ENCODE measurements around the gene PEAR1. TPM values are rescaled to one million over a fixed set of nuclear protein-coding genes. Genes with fewer than 3 reads are reported as not detected.

PEAR1 gene
- total RNA-seq, 2 donors from 2014 or later: 2.5 to 3.5 TPM

DNA sequence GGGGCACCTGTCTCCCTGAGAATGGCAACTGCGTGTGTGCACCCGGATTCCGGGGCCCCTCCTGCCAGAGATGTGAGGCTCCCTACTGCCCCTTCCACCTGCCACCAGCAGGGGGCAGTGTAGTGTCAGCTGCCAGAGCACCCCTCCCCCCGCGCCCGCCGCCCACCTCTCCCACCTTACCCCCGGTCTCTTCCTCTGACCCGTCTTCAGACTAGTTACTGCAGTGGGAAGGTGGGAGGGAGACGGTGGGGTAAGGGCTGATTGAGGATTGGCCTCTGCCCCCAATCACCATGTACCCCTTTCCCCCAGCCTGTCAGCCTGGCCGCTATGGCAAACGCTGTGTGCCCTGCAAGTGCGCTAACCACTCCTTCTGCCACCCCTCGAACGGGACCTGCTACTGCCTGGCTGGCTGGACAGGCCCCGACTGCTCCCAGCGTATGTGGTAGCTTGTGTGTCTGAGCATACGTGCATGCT is 16.8 kb downstream of the PEAR1 start:
- TF ChIP-seq, protein P1, sequence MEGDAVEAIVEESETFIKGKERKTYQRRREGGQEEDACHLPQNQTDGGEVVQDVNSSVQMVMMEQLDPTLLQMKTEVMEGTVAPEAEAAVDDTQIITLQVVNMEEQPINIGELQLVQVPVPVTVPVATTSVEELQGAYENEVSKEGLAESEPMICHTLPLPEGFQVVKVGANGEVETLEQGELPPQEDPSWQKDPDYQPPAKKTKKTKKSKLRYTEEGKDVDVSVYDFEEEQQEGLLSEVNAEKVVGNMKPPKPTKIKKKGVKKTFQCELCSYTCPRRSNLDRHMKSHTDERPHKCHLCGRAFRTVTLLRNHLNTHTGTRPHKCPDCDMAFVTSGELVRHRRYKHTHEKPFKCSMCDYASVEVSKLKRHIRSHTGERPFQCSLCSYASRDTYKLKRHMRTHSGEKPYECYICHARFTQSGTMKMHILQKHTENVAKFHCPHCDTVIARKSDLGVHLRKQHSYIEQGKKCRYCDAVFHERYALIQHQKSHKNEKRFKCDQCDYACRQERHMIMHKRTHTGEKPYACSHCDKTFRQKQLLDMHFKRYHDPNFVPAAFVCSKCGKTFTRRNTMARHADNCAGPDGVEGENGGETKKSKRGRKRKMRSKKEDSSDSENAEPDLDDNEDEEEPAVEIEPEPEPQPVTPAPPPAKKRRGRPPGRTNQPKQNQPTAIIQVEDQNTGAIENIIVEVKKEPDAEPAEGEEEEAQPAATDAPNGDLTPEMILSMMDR (IDR thresholded peaks at IDR 0.05): peak; percentile 85
- H3K9me3 ChIP-seq: no peaks in the 10 kb centered on the region
- H3K36me3 ChIP-seq: no peaks in the 10 kb centered on the region
- intact Hi-C loops (cut with DNase I): loop anchor here (5.0 kb wide), 1 partner anchor 162 kb away; no protein-coding TSS in a partner anchor
- peaks cover 3% of the 10 kb centered on the region for H3K4me1 ChIP-seq
- no peaks in the 10 kb centered on the region for H3K27me3 ChIP-seq
- H3K9ac ChIP-seq (ENCODE audit: low read depth in 2 of 2, low read length in 2 of 2): no peak overlapping the region
- H3K4me3 ChIP-seq: no peak overlapping the region
- DNase-seq: peak; percentile 47
- no peak overlapping the region for H3K27ac ChIP-seq

DNA sequence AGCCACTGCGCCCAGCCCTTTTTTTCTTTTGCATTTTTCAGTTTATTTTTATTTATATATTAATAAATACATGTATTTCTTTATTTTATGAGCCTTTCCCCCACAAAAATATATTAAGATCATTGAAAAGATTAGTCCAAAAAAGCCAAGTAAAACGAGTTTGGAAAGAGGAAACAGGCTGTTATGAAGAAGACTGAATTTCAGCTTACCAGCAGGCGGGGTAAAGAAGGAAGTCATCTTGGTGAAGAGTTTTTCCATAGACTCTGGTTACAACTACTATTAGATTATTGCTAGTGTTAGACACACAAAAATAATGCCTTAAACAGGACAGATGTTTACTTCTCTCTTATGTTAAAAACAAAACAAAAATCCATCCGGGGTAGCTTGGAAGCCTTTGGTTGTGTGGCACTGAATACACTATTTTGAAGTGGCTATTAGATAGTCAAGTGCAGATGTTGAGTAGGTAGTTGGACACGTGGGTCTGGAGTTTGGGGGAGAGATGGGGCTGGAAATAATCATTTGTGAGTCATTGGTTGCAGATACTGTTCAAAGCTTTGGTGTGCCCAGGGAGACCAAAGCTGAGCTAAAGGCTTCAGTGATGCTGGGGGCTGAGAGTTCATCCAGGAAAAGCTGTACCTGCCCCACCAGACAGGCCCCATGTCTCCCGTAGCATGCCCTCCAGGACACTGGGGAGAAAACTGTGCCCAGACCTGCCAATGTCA is 18.2 kb downstream of the PEAR1 start:
- H3K27me3 ChIP-seq: no peaks in the 10 kb centered on the region
- no peaks in the 10 kb centered on the region for H3K9me3 ChIP-seq
- H3K4me3 ChIP-seq: no peak overlapping the region
- no peak for DNase-seq
- intact Hi-C loops (cut with DNase I): loop anchor here (5.0 kb wide), 1 partner anchor 161 kb away; no protein-coding TSS in a partner anchor
- H3K27ac ChIP-seq: no peak overlapping the region
- peaks cover 3% of the 10 kb centered on the region for H3K4me1 ChIP-seq
- TF ChIP-seq, protein P1 (IDR thresholded peaks at IDR 0.05): no peak
- H3K36me3 ChIP-seq: no peaks in the 10 kb centered on the region
- no peak overlapping the region for H3K9ac ChIP-seq (ENCODE audit: low read depth in 2 of 2, low read length in 2 of 2)

DNA sequence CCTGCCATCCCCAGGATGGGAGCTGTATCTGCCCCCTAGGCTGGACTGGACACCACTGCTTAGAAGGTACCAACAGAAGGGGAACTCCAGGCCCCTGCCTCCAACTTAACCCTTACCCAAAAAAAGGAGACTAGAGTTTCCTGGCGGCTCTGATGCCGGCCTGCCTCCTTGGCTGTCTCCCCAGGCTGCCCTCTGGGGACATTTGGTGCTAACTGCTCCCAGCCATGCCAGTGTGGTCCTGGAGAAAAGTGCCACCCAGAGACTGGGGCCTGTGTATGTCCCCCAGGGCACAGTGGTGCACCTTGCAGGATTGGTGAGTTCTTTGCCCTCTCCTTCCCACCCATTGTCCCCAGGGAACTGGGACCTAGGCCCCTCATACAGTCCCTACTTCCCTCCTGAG is 18.8 kb downstream of the PEAR1 start:
- Histone ChIP-seq H3K9me3 (no peaks in the 10 kb centered on the region), H3K4me1 (peaks cover 3% of the 10 kb centered on the region), H3K27ac (no peak overlapping the region), H3K9ac (ENCODE audit: low read depth in 2 of 2, low read length in 2 of 2) (no peak overlapping the region), H3K36me3 (no peaks in the 10 kb centered on the region), H3K4me3 (no peak overlapping the region), H3K27me3 (no peaks in the 10 kb centered on the region)
- TF ChIP-seq, protein P1 (IDR thresholded peaks at IDR 0.05): no peak
- intact Hi-C loops (cut with DNase I): loop anchor here (5.0 kb wide), 1 partner anchor 160 kb away; no protein-coding TSS in a partner anchor
- no peak for DNase-seq

DNA sequence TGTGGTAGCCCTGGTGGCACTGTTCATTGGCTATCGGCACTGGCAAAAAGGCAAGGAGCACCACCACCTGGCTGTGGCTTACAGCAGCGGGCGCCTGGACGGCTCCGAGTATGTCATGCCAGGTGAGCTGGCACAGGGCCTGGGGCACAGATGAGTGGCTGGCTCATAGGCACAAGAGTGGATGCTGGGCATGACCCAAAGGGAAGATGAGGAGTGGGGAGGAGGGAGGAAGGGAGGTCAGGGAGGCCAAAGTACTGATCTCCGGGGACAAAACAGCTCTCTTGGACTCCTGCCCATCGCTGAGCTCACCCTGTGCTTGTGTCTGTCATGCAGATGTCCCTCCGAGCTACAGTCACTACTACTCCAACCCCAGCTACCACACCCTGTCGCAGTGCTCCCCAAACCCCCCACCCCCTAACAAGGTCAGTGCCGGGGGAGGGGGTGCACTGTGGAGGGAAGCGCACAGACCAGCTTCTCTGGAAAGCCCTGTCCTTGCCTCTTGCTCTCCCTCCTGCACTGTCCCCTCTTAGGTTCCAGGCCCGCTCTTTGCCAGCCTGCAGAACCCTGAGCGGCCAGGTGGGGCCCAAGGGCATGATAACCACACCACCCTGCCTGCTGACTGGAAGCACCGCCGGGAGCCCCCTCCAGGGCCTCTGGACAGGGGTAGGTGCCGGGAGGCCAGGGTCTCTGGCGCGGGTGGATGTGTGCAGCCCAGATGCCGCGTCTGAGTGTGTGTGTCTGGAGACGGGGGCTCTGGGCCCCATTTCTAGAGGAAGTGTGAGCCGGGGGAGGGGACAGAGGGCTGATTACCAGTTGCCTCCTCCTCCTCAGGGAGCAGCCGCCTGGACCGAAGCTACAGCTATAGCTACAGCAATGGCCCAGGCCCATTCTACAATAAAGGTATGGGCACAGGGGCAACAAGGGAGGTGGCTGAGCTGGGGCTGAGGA is 19.6 kb downstream of the PEAR1 start:
- Histone ChIP-seq H3K9ac (ENCODE audit: low read depth in 2 of 2, low read length in 2 of 2) (no peak overlapping the region), H3K27ac (no peak overlapping the region), H3K4me1 (peaks cover 3% of the 10 kb centered on the region), H3K9me3 (no peaks in the 10 kb centered on the region), H3K27me3 (no peaks in the 10 kb centered on the region), H3K4me3 (no peak overlapping the region), H3K36me3 (no peaks in the 10 kb centered on the region)
- TF ChIP-seq, protein P1 (IDR thresholded peaks at IDR 0.05): no peak
- intact Hi-C loops (cut with DNase I): loop anchor here (5.0 kb wide), 1 partner anchor 159 kb away; no protein-coding TSS in a partner anchor
- DNase-seq: no peak

DNA sequence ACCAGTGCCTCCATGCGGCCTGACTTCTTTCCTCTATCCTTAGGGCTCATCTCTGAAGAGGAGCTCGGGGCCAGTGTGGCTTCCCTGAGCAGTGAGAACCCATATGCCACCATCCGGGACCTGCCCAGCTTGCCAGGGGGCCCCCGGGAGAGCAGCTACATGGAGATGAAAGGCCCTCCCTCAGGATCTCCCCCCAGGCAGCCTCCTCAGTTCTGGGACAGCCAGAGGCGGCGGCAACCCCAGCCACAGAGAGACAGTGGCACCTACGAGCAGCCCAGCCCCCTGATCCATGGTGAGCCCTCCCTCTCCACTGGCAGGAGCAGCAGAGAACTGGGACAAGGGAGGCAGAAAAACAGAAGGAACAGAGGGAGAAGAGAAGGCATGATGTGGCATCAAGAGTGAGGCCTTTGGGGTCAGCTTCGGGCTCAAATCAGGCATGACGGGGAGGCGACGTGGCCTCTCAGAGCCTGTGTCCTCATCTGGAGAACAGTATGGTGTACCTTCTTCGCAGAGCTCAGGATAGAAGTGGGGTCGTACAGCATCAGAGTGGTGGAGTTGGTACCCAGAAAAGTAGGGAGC is 20.4 kb downstream of the PEAR1 start:
- H3K4me1 ChIP-seq: peaks cover 3% of the 10 kb centered on the region
- no peak overlapping the region for H3K27ac ChIP-seq
- no peaks in the 10 kb centered on the region for H3K27me3 ChIP-seq
- no peak overlapping the region for H3K4me3 ChIP-seq
- no peaks in the 10 kb centered on the region for H3K36me3 ChIP-seq
- H3K9ac ChIP-seq (ENCODE audit: low read depth in 2 of 2, low read length in 2 of 2): no peak overlapping the region
- H3K9me3 ChIP-seq: no peaks in the 10 kb centered on the region
- TF ChIP-seq, protein P1 (IDR thresholded peaks at IDR 0.05): no peak
- intact Hi-C loops (cut with DNase I): loop anchor here (5.0 kb wide), 1 partner anchor 158 kb away; no protein-coding TSS in a partner anchor
- no peak for DNase-seq

All from colonic mucosa (tissue), 4 donors.